GM18907 (cell line): Measurements from ENCODE around the gene LMTK2.
A peak's percentile ranks its signal among the peaks of the same experiment; 100 is the strongest.

Source experiments
- ATAC-seq: cut with Tn5 transposase; IDR thresholded peaks from one replicate; pipeline ENCODE4 v1.9.1; 2021; ENCODE audit warnings: mild to moderate bottlenecking, moderate library complexity; ENCODE audit not compliant: unreplicated experiment

LMTK2 gene

DNA sequence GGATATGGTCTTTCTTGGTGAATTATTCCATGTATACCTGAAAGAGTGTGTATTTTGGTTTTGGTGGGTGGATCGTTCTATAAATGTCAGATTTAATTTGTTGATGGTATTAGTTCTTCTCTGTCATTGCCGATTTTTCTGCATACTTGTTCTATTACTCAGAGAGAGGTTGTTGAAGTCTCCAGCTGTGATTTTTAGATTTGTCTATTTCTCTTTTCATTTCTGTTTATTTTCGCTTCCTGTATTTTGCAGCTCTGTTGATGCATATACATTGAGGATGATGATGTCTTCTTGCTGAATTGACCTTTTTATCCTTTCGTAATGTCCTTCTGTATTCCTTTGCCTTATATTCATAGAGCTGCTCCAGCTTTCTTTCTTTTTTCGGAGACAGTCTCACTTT is 92.5 kb downstream of the LMTK2 start:
- ATAC-seq, result no peak

DNA sequence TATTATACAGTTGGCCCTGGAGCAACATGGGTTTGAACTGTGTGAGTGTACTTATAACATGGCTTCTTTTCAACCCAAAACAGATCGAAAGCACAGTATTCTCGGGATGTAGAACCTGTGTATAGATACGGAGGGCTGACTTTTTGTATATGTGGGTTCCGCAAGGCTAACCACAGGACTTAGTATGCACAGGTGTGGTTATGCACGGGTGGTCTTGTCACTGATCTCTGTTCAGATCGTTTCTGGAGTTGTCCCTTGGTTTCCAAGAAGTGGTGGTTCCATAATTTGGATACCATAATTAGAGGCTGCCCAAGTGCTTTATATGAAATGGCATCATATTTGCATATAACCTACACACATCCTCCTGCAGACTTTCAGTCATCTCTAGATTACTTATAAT is 93.7 kb downstream of the LMTK2 start:
- peak; percentile 47 for ATAC-seq

DNA sequence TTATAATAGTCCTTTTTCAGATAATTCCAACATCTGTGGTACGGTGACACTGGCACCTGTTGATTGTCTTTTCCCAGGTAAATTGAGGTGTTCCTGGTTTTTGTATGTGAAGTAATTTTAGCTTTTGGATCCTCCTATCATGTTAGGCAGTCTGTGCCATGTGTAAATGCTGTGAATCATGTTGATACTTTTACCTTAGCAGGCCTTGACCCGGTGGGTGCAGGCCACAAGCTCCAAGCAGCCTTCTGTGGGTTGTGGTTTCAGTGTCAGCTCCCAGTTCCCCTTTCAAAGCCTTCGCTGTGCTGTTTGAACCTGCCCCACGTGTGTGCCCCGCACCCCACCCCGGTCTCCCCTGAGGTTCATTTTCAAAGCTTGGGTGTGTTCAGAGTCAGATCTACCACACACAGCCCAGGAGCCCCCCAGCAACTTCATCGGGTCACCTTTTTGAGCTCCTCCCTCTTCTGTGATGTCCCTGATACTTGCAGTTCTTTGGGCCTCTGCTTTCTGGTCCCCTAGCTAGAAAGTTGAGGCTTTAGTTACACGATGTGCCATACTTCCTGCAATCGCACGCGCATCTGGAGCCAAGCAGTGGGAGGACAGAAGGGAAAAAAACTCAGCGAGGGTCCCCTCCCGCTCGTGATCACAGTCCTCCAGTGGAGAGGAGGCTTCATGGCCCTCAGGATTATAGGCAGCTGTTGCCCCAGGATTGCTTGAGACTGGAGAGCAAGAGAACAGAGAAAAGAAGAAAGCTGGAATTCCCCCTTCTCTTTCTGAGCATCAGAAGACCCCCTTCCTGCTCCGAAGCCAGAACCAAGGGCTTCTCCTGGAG is 95.9 kb downstream of the LMTK2 start:
- ATAC-seq, result peak; percentile 93

DNA sequence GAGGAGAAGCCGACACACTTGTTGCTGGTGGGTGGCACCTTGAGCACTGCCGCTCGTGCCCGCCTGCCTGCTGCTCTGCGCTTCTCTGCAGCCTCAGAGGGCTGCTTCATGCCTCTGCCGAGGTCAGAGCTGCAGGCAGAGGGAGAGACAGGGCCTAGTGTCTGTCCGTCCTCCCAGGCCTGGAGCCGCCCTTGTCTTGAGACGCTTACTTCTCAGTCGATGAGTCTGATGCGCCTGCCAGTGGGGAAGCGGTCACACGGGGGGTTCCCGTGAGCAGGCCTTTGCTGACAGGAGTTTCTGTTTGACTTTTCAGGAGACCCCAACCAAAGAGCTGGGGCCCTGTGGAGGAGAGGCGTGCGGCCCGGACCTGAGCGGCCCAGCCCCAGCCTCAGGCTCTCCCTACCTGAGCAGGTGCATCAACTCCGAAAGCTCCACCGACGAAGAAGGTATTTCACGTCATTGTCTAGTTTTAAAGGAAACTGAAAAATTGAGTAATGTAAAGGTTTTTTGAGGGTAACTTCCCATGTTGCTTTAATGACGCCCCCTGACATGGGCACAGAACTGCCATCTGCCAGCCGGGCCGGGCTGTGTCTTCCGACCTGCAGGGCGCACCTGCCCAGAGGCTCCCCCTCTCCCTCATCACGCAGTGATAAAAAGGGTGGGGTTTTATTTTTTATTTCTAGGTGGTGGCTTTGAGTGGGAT is 96.8 kb downstream of the LMTK2 start:
- ATAC-seq, result peak; percentile 45

DNA sequence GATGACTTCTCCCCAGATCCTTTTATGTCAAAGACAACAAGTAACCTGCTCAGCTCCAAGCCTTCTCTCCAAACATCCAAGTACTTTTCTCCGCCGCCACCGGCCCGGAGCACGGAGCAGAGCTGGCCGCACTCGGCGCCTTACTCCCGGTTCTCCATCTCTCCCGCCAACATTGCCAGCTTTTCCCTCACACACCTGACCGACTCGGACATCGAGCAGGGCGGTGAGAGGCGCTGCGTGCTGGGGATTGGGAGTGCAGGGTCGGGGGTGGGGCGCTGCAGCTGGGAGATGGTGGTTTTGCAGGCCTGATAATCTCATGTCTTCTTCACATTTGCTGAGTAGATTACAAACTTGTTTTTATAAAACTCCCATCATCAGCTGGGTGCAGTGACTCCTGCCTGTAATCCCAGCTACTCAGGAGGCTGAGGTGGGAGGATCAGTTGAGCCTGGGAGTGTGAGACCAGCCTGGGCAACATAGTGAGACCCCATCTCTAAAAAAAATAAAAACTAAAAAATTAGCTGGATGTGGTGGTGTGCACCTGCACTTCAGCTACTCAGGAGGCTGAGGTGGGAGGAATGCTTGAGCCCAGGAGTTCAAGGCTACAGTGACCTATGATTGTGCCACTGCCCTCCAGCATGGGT is 97.4 kb downstream of the LMTK2 start:
- no peak for ATAC-seq

DNA sequence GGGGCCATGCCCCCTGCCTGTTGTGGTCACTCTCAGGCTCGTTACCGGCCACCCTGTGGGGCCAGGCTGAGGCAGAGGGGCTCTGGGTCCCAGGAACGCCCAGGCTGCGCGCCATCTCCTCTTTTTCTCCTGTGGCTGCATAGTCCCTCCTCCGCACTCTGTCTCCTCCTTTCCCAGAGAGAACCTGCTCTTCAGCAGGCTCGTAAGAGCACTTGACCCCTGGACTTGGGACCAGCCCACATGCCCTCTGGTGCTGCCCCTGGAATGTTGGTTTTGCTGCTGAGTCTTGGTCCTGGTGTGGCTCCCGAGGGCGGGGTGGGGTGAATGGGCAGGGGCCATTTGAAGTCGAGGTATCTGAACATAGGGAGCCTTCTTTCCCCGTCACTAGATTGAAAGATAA is 98.0 kb downstream of the LMTK2 start:
- ATAC-seq, result no peak

DNA sequence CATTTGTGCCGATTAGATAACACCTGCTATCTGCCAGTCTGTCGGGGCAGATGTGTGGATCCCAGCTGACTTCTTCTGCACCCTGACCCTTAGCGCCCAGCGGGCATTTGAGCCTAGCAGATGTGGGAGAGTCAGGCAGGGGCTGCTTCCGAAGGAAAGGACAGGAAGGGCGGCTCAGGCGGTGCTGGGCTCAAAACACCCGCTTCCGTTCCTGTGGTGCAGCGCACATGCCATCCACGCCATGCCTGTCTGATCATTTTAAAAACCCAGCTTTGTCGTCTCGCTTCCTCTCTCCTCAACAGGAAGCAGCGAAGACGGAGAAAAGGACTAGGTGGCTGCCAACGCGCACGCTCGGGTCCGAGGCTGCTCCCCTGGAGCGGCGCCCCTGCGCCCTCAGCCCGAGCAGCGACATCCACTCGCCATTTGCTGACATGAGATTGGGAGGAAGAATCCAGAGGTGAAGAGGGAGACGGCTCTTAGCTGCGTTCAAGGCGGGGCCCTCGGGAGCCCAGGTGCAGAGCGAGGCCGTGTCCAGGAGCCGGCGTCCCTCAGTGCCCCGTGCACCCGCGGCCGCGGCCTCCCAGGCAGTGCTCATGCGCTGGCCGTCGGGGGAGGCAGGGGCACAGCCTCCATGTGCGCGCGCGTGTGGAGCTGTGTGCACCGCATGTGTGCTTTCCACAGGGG is 98.6 kb downstream of the LMTK2 start:
- ATAC-seq, result no peak

DNA sequence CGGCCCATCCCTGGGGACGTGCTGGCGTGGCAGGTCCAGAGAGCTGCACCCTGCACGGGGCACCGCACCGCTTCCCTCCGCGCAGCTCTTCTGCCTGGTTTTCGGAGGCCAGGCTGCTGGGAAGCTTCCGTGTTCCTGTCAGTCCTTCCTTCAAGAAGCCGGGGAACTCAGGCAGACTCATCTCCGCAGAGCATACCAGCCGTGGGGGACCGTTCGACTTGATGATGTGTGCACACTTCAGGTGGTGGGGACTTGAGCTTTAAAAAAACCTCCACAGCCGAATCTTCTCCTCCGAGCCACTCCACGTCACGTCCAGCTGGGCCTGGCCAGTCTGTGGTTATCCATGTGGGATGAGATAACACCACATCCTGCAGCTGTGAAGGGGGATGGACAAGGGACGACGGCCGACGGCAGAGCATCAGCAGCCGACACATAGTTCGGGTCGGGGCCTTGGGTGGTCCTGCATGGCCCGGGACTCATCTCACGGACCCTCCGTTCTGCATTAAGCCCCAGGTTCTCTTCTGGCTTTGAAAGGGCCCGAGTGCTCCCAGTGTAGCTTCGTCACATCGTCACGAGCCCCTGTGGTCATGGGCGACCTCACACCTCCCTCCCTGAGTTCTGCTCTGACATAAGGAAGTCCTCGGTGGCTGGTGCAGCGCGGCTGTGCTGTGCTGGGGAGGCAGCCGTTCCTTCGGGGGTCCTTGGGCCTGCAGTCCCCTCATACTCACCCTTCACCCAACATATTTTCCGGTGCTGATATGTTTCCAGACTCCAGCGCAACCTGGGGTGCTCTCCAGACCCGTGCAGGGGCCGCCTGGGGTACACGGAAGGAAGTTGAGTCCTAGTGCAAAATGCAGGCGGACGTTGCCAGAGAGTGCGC is 100.0 kb downstream of the LMTK2 start:
- no peak for ATAC-seq

DNA sequence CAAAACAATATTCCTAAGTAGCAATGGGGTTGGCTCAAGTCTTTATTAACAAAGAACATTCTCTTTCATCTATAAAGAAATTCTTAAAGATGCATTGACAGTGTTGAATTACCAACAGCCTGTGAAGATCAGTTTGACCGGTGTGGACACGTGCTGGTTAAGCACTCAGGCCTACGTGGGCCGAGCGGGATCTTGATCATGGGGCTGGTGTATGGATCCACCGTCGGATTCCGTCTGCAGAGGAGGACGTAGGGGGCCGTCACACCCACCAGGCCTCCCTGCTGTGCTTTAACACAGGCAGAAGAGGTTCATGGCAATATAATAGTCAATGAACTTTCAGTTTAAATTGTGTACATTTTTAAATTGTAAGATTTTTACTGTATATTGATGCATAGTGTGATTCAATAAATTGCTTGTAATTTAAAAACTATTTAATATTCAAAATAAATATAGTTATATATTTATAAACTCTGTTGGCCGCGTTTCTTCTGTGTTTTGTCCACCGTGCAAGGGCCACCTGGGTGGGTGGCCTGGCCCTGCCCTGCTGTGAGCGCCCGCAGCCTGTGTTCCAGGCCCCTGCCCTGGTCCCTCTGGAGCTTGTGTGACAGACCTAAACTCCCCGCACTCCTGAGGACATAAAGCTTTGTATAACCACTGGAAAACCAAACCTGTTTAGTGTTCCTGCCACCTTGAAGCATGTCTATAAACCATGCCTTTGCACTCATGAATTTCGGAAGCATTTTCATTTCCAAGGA is 102.7 kb downstream of the LMTK2 start:
- no peak for ATAC-seq

DNA sequence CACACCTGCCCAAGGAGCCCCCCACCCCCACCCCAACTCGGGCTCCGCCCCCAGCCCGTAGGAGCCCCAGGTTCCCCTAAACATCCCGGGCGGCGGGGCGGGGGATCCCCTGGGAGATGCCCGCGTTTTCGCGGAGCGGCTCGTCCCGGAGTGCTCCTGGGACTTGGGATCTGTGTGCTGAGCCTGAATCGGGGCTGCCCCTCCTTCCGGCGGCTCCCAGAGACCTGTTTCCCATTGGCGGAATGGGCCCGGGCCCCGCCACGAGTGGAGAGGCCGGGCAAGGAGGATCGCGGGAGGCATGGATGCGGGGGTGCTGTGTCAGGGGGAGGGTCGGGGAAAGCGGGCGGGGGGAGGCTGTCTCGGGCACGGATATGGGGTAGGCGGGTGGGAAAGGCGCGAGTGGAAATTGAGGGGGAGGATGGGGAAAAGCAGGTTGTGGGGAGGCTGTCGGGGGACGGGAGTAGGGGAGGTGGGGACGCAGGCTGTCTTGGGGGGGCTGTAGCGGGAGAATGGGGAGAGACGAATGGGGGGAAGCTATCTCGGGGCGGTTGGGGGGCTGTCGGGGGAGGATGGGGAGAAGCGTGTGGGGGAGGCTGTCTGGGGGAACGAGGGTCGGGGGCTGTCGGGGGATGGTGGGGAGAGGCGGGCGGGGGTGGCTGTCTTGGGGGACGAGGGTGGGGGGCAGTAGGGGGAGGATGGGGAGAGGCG is 104.0 kb downstream of the LMTK2 start:
- no peak for ATAC-seq

DNA sequence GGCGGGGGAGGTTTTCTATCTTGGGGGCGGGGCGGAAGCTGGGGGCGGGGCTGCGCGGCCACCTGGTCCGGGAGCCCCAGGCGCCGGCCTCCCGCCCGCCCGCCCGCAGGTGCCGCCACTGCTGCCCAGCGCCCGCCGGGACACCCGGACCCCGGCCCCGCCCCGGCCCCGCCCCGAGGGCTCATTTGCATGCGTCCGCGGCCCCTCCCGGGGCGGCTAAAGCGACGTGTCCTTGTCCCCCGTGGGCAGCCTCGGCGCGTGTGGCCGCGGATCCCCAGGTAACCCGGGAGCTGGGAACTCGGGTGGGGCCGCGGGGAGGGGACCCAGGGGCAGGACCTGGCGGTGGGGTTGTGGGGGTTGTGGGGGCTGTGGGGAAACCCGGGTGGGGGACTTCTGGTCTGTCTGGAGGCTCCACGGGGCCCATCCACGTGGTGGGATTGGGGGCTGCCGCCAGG is 104.6 kb downstream of the LMTK2 start, which contains the start of gene BHLHA15:
TSS of gene BHLHA15 (plus strand) at position 219 of the 455 bp plus-strand sequence. CDS start 871 bp downstream, outside the sequence.
- no peak for ATAC-seq

DNA sequence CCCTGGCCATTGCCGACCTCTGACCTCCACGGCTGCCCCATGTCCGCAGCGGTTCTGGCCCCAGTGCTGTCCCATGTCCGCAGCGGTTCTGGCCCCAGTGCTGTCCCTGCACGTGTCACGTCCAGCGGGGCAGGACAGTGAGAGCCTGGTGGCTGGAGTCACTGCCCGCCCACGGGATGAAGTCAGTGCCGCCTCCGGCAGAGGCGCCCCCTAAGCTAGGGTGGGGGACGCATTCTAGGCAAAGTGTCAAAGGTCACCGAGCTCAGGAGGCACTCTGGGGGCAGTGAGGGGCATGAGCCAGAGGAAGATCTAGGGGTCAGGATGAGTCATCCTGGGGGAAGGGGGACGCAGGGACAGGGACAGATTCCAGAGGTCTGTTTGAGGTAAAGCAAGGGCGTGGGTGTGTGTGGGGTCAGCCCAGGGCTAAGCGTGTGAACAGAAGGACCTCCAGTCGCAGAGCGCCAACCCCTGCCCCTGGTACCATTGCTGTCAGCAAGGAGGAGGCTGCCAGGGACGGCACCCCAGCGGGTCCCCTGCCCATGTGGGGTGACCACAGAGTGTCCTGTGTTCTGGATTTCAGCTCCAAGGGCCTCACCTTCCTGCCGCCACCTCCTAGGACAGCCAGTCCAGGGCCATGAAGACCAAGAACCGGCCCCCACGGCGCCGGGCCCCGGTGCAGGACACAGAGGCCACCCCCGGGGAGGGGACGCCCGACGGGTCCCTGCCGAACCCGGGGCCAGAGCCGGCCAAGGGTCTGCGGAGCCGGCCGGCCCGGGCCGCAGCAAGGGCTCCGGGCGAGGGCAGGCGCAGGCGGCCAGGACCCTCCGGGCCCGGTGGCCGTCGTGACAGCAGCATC is 105.2 kb downstream of the LMTK2 start:
- ATAC-seq, result no peak

DNA sequence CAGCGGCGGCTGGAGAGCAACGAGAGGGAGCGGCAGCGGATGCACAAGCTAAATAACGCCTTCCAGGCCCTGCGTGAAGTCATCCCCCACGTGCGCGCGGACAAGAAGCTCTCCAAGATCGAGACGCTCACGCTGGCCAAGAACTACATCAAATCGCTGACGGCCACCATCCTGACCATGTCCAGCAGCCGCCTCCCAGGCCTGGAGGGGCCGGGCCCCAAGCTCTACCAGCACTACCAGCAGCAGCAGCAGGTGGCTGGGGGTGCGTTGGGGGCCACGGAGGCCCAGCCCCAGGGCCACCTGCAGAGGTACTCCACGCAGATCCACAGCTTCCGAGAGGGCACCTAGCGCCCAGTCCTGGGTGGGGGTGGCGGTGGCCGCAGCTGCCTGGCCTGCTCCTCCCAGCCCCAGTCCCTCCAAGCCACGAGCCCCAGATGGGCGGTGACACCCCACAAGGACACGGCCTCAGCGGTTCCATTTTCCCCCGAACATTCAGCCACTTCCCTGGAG is 105.9 kb downstream of the LMTK2 start:
- no peak for ATAC-seq

DNA sequence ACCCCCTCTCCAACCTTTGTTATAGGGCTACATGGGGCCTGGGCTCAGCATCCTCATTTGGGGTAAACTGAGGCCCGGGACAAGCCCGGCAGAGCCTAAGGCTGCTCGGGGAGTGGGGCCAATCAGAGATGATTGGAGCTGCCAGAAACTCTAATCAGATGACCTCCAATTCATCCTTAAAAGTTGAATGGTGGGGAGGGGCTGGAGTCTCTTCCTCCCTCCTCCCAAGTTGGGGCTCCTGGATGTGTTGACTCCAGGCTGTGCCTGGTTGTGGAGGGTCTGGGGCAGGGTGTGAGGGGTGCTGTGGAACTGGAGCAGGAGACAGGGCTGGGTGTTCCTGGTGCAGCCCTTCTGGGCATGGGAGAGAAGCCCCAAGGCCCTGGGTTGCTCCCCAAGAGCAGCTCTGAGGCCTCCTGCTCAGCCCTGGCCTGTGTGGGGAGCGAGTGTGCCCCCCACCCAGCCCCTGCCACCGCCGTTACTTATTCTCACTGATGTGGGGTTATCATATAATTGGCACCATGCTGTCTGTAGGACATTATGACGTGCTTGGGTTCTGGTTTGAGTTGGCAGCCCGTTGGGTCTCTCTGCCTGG is 106.7 kb downstream of the LMTK2 start:
- ATAC-seq, result no peak

DNA sequence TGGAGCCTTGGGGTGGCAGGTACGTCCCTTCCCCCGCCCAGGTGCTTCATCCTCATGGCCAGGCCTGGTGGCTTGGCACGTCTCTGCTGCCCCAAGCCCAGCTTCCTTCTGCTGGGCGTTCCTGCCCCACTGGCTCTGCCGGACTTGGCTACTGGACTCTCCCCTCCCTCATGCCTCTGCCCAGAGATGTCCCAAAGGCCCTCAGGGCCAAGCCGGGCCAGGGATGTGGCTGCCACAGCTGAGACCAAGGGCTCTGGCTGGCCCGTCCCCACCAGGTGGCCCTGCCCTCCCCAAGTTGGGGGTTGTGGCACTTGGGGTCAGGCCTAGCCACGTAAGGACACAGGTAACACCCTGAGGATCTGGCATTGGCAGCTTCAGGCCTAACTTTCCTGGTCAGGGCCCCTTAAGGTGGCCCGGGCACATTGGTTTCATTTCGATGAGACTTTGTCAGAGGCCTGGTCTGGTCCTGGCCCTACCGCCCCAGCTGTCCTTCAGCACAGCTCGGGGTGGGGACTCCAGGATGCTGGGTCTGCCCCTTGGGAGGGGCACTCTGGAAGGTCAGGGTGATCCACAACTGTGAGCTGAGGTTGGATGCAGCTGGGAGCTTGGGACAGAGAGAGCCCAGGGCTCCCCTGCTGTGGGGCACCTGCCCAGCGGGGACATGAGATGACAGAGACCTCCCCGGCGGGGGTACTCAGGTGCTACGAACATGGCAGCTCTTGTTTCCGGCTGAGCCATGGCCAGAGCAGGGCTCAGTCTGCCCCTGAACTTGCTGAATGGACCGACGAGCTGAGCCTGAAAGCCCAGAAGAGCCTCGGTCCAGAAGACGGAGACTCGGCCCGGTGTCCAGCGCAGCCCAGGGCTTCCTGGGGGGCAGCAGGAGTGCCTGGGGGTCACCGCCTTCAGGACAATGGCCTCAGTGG is 107.5 kb downstream of the LMTK2 start:
- ATAC-seq, result no peak

DNA sequence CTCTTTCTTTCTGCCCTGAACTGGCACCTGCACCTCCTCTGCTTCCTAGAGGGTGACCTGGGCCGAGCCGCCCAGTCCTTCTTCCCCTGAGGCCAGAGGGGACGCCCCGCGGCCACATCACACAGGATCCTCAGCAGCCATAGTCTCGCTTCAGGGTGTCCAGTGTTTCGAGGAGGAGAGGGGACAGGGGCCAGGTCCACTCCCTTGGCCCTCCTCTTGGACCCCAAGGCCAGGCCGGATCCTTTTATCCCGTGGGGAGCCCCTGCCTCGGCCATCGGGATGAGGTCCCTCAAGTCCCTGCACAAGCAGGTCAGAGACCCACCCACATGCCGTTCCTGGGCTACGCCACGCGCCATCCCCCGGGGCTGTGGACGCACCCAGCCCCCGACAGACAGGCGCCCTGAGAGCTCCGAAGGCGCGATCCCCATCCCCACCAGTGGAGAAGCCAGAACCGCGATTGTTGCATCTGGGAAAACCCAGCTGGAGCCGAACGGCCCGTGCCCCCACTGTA is 108.2 kb downstream of the LMTK2 start:
- ATAC-seq, result no peak
